Karpas-422 (cell line): Measurements from ENCODE around the gene USP48. TPM values are rescaled to one million over a fixed set of nuclear protein-coding genes. Genes with fewer than 3 reads are reported as not detected.
A peak's percentile ranks its signal among the peaks of the same experiment; 100 is the strongest.

Experiments
- DNase-seq: peaks from one replicate; pipeline ENCODE4 v3.0.0-alpha.2; 2015
- H2AFZ ChIP-seq: fragments of 200-600 bp; sonication (generic); 2 replicates; pipeline ENCODE4 v1.6.1; 2014; ENCODE audit warnings: antibody characterized with exemption, low read length, mixed read lengths
- H3K27ac ChIP-seq: fragments of 200-600 bp; sonication (generic); 2 replicates; pipeline ENCODE4 v1.5.1; 2014; ENCODE audit warnings: mild to moderate bottlenecking, low read length, moderate library complexity
- H3K27me3 ChIP-seq: fragments of 200-600 bp; sonication (generic); 2 replicates; pipeline ENCODE4 v1.6.1; 2014; ENCODE audit warnings: low read length, mixed read lengths
- H3K36me3 ChIP-seq: fragments of 200-600 bp; sonication (generic); 2 replicates; pipeline ENCODE4 v1.6.1; 2014; ENCODE audit warnings: low read length, mixed read lengths; ENCODE audit not compliant: insufficient read depth
- H3K4me1 ChIP-seq: fragments of 200-600 bp; sonication (generic); 2 replicates; pipeline ENCODE4 v1.6.1; 2014; ENCODE audit warnings: mild to moderate bottlenecking, low read length, mixed read lengths
- H3K4me2 ChIP-seq: fragments of 200-600 bp; sonication (generic); 2 replicates; pipeline ENCODE4 v1.6.1; 2014; ENCODE audit warnings: low read length, low read depth, mild to moderate bottlenecking; ENCODE audit not compliant: poor library complexity, severe bottlenecking
- H3K4me3 ChIP-seq: fragments of 200-600 bp; sonication (generic); 2 replicates; pipeline ENCODE4 v1.5.1; 2014; ENCODE audit warnings: mild to moderate bottlenecking, antibody characterized with exemption, low read length, mixed read lengths
- H3K79me2 ChIP-seq: fragments of 200-600 bp; sonication (generic); 2 replicates; pipeline ENCODE4 v1.6.1; 2014; ENCODE audit warnings: mild to moderate bottlenecking, low read length, mixed read lengths
- H3K9ac ChIP-seq: fragments of 200-600 bp; sonication (generic); 2 replicates; pipeline ENCODE4 v1.6.0; 2014; ENCODE audit warnings: low read length
- H3K9me2 ChIP-seq: fragments of 200-600 bp; sonication (generic), shearing (Covaris generic); replicated peaks from 2 replicates; pipeline ENCODE4 v1.6.0; 2014; ENCODE audit warnings: mild to moderate bottlenecking, low read length, moderate library complexity; ENCODE audit not compliant: insufficient read depth
- H3K9me3 ChIP-seq: fragments of 300-700, 200-600 bp; sonication (generic); 2 replicates; pipeline ENCODE4 v1.6.1; 2014; ENCODE audit warnings: low read length, mixed read lengths
- H4K20me1 ChIP-seq: fragments of 200-600 bp; sonication (generic); 2 replicates; pipeline ENCODE4 v1.6.1; 2014; ENCODE audit warnings: mild to moderate bottlenecking, antibody characterized with exemption, low read length, low read depth; ENCODE audit not compliant: insufficient read depth
- total RNA-seq: library from RNA; depleted of rRNA; stranded (reverse); fragments of >200 nt; shearing (Covaris generic); gene quantifications from 2 replicates; pipeline ENCODE4 v1.2.3, GENCODE V29; 2014; ENCODE audit warnings: low replicate concordance

USP48 gene
- total RNA-seq, 1 experiment from 2014 or later: 35.1 TPM

DNA sequence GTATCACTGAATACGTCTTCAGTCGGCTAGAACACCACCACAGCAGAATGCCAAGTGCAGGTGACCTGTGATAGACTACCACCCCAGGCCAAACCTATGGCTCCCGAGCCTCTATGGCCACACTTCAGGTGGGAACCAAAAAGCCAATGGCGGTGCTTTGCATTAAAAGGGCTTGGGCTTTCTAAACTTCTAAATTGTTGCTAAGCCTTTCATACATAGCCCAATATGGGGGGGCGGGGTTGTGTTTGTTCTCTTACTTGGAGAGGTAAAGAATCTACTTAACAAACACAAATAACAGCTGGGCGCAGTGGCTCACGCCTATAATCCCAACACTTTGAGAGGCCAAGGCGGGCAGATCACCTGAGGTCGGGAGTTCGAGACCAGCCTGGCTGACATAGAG lies 19.7 kb downstream of the USP48 start:
- H3K9me2 ChIP-seq: no peaks in the 10 kb centered on the region
- peak overlapping the region; percentile 60 for H3K4me2 ChIP-seq
- H3K4me3 ChIP-seq: peak overlapping the region; percentile 8; the same call in 1 of the 2 replicates
- H4K20me1 ChIP-seq: peaks cover 3% of the 10 kb centered on the region; the same call in 1 of the 2 replicates
- H3K4me1 ChIP-seq: peaks cover 68% of the 10 kb centered on the region
- H3K9ac ChIP-seq: peak overlapping the region; percentile 40
- peak overlapping the region; percentile 85 for H3K27ac ChIP-seq
- H2AFZ ChIP-seq: no peak overlapping the region
- no peaks in the 10 kb centered on the region for H3K27me3 ChIP-seq
- peaks cover 98% of the 10 kb centered on the region for H3K79me2 ChIP-seq
- peak; percentile 48 for DNase-seq
- no peaks in the 10 kb centered on the region for H3K9me3 ChIP-seq
- no peaks in the 10 kb centered on the region for H3K36me3 ChIP-seq

DNA sequence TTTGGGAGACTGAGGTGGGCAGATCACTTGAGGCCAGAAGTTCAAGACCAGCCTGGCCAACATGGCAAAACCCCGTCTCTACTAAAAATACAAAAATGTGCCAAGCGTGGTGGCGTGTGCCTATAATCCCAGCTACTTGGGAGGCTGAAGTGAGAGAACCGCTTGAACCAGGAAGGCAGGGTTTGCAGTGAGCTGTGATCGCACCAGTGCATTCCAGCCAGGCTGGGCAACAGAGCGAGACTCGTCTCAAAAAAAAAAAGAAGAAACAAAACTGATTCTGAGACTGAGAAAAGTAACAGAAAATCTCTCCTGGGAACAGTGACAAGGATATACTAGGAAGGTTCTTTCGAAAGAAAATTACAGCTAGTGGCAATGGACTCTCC lies 20.9 kb downstream of the USP48 start:
- no peaks in the 10 kb centered on the region for H3K9me2 ChIP-seq
- H4K20me1 ChIP-seq: peaks cover 1% of the 10 kb centered on the region; the same call in 1 of the 2 replicates
- H3K36me3 ChIP-seq: no peaks in the 10 kb centered on the region
- DNase-seq: peak; percentile 81
- H3K4me3 ChIP-seq: peak overlapping the region; percentile 43; the same call in 1 of the 2 replicates
- no peaks in the 10 kb centered on the region for H3K9me3 ChIP-seq
- H2AFZ ChIP-seq: no peak overlapping the region
- peaks cover 97% of the 10 kb centered on the region for H3K79me2 ChIP-seq
- H3K4me2 ChIP-seq: peak overlapping the region; percentile 60
- peaks cover 66% of the 10 kb centered on the region for H3K4me1 ChIP-seq
- peak overlapping the region; percentile 85 for H3K27ac ChIP-seq
- no peaks in the 10 kb centered on the region for H3K27me3 ChIP-seq
- H3K9ac ChIP-seq: 0 out of 2 replicates have a peak overlapping the region, but pooled peaks have one; percentile 26

DNA sequence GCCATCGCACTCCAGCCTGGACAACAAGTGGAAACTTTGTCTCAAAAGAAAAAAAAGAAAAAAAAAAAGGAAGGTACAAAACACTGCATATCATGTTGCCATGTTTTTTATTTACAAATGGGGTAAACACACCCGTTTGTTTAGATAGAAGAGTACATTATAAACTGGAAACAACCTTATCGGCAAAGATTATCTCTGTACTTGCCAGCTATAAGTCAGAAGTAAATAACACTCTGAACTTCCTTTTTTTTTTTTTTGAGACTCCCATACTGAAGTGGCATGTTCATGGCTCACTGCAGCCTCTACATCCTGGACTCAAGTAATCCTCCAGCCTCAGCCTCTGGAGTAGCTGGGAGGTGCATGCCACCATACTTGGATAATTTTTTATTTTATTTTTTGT lies 21.9 kb downstream of the USP48 start:
- Histone ChIP-seq H3K27ac (peak overlapping the region; percentile 85), H3K4me2 (no peak overlapping the region)

DNA sequence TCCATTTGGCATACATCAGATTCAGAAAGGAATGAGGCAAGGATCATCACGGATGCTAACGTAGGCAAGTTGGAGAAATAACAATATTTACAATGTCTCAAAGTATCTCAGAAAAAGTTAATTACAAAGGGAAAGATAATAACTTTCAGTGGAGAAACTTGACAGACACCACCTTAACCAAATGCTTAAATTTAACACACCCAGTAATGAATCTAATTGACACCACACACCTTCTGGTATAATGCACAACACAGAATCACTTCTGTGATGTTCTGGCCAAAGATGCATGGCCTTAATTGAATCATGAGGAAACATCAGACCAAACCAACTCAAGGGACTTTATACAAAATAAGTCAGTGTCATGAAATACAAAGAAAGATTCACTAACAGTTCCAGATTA lies 23.1 kb downstream of the USP48 start:
- H4K20me1 ChIP-seq: no peaks in the 10 kb centered on the region
- H3K79me2 ChIP-seq: peaks cover 86% of the 10 kb centered on the region
- no peaks in the 10 kb centered on the region for H3K9me2 ChIP-seq
- no peak overlapping the region for H3K9ac ChIP-seq
- DNase-seq: no peak
- H3K4me3 ChIP-seq: no peak overlapping the region
- no peak overlapping the region for H3K4me2 ChIP-seq
- H2AFZ ChIP-seq: no peak overlapping the region
- peak overlapping the region; percentile 23 for H3K27ac ChIP-seq
- H3K36me3 ChIP-seq: no peaks in the 10 kb centered on the region
- H3K4me1 ChIP-seq: peaks cover 52% of the 10 kb centered on the region
- H3K9me3 ChIP-seq: no peaks in the 10 kb centered on the region
- H3K27me3 ChIP-seq: no peaks in the 10 kb centered on the region

More for the DNA sequence above, 21.9 kb downstream of the USP48 start:
- no peaks in the 10 kb centered on the region for H3K9me2 ChIP-seq
- no peaks in the 10 kb centered on the region for H4K20me1 ChIP-seq
- peaks cover 94% of the 10 kb centered on the region for H3K79me2 ChIP-seq
- peaks cover 64% of the 10 kb centered on the region for H3K4me1 ChIP-seq
- H3K36me3 ChIP-seq: no peaks in the 10 kb centered on the region
- peak; percentile 57 for DNase-seq
- no peak overlapping the region for H2AFZ ChIP-seq
- H3K9ac ChIP-seq: no peak overlapping the region
- H3K4me3 ChIP-seq: no peak overlapping the region
- no peaks in the 10 kb centered on the region for H3K9me3 ChIP-seq
- H3K27me3 ChIP-seq: no peaks in the 10 kb centered on the region

DNA sequence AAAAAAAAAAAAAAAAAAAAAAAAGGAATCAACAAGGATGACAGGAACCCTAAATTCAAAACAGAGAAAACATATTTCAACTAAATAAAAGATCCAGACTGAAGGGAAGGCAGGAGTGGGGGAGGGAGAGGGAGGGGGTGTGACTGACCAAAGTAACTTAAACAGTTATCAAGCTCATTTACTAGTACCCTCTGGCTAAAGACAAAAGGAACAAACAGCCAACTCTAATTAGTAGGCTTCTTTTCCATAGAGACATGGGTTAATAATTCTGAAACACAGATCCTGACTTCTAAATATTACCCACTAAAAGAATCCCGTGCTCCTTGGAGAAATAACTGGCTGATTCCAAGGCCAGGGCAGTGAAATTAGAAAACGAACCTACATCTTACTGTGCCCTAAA lies 23.8 kb downstream of the USP48 start:
- no peaks in the 10 kb centered on the region for H3K9me2 ChIP-seq
- H3K27ac ChIP-seq: no peak overlapping the region; the same call in 1 of the 2 replicates
- H2AFZ ChIP-seq: no peak overlapping the region
- H3K79me2 ChIP-seq: peaks cover 83% of the 10 kb centered on the region
- no peak overlapping the region for H3K4me3 ChIP-seq
- H4K20me1 ChIP-seq: no peaks in the 10 kb centered on the region
- peaks cover 1% of the 10 kb centered on the region for H3K36me3 ChIP-seq
- H3K9me3 ChIP-seq: no peaks in the 10 kb centered on the region
- no peak for DNase-seq
- H3K4me2 ChIP-seq: no peak overlapping the region
- no peaks in the 10 kb centered on the region for H3K27me3 ChIP-seq
- peaks cover 46% of the 10 kb centered on the region for H3K4me1 ChIP-seq
- no peak overlapping the region for H3K9ac ChIP-seq

DNA sequence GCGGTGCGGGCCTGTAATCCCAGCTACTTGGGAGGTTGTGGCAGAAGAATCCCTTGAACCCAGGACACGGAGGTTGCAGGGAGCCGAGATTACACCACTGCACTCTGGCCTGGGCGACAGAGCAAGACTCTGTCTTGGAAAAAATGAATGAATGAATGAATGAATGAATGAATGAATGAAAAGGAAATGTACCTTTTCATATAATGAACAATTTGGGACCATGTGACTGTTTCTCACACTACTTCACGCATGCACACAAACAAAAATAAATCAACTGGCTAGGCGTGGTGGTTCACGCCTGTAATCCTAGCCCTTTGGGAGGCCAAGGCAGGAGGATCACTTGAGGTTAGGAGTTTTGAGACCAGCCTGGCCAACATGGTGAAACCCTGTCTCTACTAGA lies 24.3 kb downstream of the USP48 start:
- no peaks in the 10 kb centered on the region for H3K9me2 ChIP-seq
- H3K36me3 ChIP-seq: peaks cover 4% of the 10 kb centered on the region
- no peaks in the 10 kb centered on the region for H3K9me3 ChIP-seq
- no peak overlapping the region for H3K4me2 ChIP-seq
- H4K20me1 ChIP-seq: no peaks in the 10 kb centered on the region
- no peak overlapping the region for H2AFZ ChIP-seq
- no peak overlapping the region for H3K9ac ChIP-seq
- H3K4me1 ChIP-seq: peaks cover 40% of the 10 kb centered on the region
- H3K4me3 ChIP-seq: no peak overlapping the region
- no peak for DNase-seq
- H3K27ac ChIP-seq: no peak overlapping the region
- H3K27me3 ChIP-seq: no peaks in the 10 kb centered on the region
- H3K79me2 ChIP-seq: peaks cover 78% of the 10 kb centered on the region

DNA sequence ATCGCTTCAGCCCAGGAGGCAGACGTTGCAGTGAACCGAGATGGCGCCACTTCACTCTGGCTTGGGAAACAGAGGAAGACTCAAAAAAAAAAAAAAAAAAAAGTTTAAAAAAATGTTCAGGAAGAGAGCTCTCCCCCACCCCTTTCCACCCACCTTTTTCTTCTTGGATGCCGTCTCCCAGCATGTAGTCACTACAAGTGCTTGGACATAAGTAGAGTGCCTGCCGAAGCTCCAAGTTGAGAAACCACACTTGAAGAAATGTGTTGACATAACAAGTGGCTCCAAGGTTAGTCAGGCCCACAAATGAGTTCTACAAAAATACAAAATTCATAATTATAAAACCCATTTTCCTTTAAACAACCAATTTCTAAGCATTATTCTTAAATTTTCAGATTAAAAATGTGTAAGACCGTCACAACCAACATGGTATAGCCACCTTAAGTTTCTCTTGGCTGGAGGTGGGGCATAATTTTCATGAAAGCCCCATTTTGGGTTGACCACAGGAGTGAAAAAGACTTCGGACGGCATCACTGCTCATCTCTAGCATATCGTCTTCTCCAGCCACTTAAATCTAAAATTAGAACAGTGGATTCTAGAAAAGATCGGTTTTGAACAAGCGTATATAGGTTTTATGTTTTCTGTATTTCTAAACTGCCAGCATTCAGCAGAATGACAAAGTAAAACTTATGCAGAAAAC lies 26.4 kb downstream of the USP48 start:
- Histone ChIP-seq H3K79me2 (peaks cover 64% of the 10 kb centered on the region), H3K4me3 (no peak overlapping the region), H3K4me1 (peaks cover 19% of the 10 kb centered on the region), H3K36me3 (peaks cover 14% of the 10 kb centered on the region), H3K9ac (no peak overlapping the region), H4K20me1 (no peaks in the 10 kb centered on the region), H3K27me3 (no peaks in the 10 kb centered on the region), H3K9me2 (no peaks in the 10 kb centered on the region), H3K27ac (no peak overlapping the region), H3K9me3 (no peaks in the 10 kb centered on the region), H2AFZ (no peak overlapping the region), H3K4me2 (no peak overlapping the region)
- no peak for DNase-seq

DNA sequence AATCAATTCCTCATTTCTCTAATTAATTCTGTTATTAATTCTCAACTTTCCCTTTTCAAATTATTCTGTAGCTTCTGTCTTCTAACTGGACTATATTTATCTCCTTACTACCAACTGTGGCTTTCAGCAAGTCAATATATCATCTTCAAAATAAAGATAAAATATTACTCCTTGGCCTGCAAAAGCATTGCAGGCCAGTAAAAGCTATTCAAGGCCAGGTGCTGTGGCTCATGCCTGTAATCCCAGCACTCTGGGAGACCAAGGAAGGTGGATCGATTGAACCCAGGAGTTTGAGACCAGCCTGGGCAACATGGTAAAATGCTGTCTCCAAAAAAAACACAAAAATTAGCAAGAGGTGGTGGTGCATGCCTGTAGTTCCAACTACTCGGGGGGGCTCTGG lies 27.9 kb downstream of the USP48 start:
- DNase-seq: no peak
- Histone ChIP-seq H2AFZ (no peak overlapping the region), H3K36me3 (peaks cover 16% of the 10 kb centered on the region), H4K20me1 (no peaks in the 10 kb centered on the region), H3K9me3 (no peaks in the 10 kb centered on the region), H3K9ac (no peak overlapping the region), H3K4me1 (peaks cover 8% of the 10 kb centered on the region), H3K4me3 (no peak overlapping the region), H3K27me3 (no peaks in the 10 kb centered on the region), H3K27ac (no peak overlapping the region), H3K79me2 (peaks cover 55% of the 10 kb centered on the region), H3K9me2 (no peaks in the 10 kb centered on the region), H3K4me2 (no peak overlapping the region)
